Renal pelvis (tissue), 4 donors: ENCODE data around the gene BSG. TPM values are rescaled to one million over a fixed set of nuclear protein-coding genes. Genes with fewer than 3 reads are reported as not detected.
"Not testable (repeated sequence)": the region's sequence is repeated elsewhere in the genome, so short reads cannot be mapped to it uniquely, and the experiment has no call there.

Source experiments
- DNase-seq: peaks from one replicate; pipeline ENCODE4 v3.0.0-alpha.2; 2013
- polyA plus RNA-seq, 3 donors: library from polyadenylated mRNA; unstranded; fragments of 120-200 nt; gene quantifications; one replicate each; pipeline ENCODE4 v1.2.1, GENCODE V29; 2013; ENCODE audit not compliant: insufficient read length in 3 of 3

The BSG gene
- polyA plus RNA-seq, 3 donors: 474 to 595 (median 592) TPM

DNA sequence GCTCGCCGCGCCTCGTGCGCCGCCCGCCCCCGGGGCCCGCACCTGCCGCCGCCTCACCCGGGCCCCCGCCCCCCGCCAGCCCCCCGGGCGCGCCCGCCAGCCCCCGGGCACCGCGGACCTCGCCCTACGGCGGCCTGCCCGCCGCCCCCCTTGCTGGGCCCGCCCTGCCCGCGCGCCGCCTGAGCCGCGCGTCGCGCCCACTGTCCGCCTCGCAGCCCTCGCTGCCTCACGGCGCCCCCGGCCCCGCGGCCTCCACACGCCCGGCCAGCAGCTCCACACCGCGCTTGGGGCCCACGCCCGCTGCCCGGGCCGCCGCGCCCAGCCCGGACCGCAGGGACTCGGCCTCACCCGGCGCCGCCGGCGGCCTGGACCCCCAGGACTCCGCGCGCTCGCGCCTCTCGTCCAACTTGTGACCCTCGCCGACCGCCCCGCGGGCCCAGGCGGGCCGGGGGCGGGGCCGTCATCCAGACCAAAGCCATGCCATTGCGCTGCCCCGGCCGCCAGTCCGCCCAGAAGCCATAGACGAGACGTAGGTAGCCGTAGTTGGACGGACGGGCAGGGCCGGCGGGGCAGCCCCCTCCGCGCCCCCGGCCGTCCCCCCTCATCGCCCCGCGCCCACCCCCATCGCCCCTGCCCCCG is 43.8 kb downstream of the BSG start:
- no peak for DNase-seq

DNA sequence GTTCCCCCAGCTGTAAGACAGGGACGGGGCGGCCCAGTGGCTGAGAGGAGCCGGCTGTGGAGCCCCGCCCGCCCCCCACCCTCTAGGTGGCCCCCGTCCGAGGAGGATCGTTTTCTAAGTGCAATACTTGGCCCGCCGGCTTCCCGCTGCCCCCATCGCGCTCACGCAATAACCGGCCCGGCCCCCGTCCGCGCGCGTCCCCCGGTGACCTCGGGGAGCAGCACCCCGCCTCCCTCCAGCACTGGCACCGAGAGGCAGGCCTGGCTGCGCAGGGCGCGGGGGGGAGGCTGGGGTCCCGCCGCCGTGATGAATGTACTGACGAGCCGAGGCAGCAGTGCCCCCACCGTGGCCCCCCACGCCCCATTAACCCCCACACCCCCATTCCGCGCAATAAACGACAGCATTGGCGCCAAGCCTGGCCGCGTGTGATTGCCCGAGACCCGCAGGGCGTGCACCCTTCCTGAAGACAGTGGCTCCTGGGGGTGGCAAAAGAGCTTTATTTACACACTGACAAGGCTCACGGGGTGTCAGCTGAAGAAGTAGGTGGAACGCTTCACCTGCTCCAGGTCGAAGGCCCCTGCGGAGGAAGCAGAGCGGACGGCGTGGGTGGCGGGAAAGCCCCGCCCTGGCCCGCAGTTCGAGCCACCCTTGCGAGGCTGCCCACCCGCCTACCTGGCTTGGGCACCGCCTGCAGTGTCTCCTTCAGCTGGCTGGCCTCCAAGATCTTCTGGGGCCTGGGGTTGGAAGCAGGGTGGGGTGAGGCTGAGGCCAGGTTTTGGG is 44.5 kb downstream of the BSG start:
- DNase-seq: no peak

DNA sequence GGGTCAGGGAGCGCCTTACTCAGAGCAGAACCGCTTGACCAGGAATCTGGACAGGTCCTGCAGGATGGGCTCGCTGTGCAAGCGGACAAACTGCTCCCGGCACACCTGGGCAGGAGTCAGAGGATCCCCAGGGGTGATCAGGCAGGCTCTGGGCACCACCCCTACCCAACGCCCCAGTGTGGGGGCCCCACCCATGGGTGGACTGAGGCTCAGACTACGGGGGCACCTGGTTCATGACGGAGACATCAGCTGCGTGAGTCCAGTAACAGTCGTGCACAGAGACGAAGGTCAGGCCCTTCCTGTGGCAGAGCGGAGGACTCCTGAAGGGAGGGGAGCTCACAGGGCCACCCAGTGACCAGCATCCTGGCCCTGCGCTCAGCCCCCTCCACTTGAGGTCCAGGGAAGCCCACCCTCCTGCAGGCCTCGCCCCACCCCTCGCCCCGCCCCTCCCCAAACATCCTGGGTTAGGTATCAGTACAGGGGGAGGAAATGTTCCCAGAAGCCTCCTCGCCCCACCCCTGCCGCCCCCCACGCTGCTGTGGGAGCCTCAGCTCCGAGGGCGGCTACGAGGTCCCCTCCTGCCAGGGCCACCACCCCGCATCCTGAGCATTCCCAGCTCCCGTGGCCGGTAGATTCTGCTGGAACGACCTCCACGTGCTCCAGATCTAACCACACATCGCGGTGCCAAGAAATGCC is 45.3 kb downstream of the BSG start:
- DNase-seq: no peak

DNA sequence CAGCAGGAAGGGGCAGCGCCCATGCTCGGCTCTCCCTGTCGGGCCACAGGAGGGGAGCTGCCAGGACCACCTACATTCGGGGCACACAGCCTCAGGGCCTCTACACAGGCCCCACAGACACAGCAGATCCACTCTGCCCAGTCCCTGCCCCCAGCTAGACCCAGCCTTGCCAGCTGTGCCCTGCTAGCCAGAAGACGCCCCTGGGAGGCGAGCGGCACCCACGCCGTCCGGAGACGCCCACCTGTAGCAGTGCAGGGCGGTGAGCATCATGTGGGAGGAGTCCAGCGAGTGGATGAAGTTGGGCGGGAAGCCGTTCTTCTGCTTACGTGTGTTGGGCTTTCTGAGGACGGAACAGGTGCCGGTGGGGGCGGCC is 45.8 kb downstream of the BSG start:
- DNase-seq: no peak

DNA sequence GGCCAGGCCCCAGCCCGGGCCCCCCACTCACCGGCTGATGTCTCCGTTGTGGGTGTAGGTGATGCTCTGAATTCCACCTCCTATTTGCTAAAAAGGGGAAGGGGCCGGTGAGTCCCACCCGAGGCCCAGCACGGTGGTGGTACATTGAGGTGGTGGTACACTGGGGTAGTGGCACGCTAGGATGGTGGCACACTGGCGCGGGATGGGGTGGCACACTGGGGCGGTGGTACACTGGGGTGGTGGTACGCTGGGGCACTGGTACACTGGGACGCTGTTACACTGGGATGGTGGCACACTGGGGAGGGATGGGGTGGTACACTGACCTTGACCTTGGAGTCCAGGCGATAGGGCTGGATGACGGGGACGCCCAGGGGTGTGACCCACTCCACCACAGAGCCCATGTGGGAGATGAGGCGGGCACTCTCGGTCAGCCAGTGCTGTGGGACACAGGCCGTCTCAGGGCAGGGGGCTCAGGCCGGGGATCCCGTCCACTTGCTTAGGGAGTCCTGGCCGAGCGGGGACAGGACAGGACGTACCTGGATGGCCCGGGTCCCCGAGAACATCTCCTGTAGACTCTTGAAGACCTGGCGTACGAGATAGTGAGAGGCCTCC is 46.4 kb downstream of the BSG start:
- no peak for DNase-seq

DNA sequence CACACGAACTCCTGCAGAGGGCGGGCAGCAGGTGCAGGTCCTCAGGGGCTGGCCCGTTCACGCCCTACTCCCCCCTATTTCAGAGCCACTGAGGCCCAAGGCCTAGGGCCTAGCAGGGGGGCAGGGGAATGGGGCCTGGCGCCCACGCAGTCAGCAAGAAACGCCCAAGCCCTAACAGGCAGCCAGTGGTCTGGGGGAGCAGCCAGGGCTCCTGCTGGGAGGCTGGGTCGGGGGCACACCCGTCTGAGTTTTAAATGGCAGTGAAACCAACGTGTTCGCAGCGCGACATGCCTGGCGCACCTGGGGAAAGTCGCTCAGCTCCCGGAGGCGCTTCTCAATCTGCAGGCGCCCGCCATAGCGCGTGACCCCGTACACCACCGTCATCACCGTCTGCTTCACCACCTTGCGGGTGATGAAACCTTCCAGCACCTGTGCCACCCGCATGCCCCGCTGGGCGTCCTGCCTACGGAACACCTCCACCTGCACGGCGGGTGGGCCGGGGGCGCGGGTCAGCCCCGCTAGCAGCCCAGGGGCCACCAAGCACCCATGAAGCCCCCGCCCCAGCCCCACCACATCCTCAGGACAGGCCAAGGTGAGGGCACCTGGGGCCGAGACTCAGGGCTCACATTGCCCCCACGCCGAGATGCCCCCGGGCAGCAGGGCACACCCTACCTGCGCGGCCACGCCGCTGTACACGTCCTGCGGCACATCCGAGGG is 47.0 kb downstream of the BSG start:
- DNase-seq: no peak

DNA sequence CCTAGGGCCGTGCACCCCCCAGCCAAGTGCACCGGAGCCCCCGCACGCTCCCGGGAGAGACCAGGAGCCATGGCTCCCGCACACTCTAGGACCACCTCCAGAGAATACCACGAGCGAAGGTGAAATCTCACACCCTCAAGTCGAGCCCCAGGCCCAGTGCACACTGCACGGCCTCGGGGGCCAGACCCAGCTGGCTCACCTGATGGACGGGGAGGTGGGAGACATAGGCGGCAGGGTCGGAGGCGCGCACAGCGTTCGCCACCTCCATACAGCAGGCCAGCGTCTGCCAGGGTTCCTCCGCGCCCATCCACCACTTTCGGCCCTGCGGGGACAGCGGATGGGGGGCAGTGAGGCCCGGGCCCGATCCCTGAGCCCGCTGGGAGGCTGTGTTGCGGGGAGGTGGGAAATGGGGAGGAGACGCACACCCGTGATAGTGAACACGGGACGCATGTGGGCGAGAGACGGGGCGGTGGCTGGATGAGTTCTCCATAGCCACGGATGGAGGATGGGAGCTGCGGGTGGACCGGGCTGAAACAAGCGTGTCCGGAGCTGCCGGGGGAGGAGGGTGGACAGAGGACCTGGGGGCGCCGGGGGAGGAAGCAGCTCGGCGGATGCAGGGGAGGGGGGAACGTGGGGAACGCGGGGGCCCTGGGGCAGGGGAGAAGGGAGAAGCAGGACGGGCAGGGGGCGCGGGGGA is 47.9 kb downstream of the BSG start:
- DNase-seq: no peak

DNA sequence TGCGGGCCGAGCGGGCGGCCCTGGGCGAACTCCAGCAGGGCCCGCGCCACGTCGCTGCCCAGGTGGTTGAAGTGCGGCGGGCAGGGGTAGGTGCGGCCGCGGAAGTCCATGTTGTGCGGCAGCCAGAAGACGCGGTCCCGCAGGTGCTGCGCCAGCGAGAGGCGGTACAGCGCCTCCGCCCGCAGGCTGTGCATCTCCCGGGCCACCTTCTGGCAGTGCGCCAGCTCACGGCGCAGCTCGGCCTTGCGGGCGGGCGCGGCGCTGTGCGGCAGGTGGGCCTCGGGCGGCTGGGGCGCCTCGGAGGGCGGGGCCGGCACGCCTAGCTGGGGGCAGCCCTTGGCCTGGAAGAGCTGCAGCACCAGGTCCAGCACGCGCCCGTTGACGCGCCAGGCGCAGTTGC is 48.8 kb downstream of the BSG start:
- not testable (repeated sequence) for DNase-seq

DNA sequence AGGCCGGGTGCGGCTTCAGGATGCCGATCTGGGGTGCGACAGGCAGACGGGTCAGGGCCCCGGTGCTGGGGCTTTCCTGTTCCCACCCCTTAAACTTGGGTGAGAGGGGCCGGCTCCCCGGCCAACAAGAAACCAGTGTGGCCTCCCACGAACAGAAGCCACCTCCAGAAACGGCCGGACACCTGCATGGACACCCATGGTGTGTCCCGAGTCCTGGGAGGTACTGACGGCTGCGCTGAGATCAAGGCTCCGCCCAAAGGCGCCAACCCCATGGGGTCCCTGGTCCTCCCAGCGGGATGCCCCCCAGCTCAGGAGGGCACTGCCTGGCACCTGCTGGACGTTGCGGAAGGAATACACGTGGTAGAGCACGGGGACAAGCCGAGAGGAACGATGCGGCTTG is 49.4 kb downstream of the BSG start:
- no peak for DNase-seq

DNA sequence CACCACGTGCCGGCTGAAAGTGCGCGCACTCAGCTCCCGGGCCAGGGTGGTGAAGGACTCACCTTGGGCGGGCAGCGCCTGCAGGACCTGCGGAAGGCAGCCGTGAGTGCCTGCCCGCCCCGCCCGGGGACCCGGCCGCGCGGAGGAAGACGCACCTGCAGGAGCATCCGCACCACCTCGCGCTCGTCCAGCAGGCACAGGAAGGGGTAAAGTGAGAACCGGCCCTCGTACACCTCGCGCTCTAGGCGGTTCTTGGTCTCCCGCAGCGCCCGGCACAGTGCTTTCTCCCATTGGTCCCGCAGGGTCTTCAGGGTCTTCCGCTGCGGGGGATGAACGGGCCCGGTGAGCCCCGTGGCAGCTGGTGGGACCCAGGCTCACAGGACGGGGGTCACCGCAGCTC is 50.3 kb downstream of the BSG start:
- DNase-seq: no peak

DNA sequence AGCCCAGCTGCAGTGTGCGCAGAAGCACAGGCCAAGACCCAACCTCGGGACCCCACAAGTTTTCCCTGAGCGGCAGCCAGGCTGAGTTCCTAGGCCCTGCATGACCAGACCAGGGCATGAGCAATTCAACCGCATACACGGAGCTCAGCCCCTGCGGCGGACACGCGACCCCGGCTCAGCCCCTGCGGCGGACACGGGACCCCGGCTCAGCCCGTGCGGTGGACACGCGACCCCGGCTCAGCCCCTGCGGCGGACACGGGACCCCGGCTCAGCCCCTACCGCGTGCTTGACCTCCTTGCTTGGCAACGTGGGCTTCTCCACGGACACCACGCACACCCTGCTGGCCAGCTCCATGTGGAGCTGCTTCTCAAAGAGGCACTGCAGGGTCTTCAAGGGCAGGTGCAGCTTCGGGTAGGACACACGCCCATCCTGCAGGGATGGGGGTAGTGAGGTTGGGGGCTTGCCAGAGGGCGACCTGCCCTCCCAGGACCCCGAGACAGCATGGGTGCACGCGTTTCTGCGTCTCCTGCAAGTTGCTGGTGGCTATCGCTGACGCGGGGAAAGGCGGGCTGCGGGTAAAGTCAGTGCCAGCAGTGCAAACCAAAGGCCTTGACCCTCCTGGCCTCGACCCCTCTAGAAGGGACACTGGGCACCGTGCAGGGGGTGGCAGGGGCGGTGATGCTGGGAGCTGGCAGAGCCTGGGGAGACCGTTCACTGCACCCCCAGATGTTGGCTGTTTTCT is 51.0 kb downstream of the BSG start:
- no peak for DNase-seq

DNA sequence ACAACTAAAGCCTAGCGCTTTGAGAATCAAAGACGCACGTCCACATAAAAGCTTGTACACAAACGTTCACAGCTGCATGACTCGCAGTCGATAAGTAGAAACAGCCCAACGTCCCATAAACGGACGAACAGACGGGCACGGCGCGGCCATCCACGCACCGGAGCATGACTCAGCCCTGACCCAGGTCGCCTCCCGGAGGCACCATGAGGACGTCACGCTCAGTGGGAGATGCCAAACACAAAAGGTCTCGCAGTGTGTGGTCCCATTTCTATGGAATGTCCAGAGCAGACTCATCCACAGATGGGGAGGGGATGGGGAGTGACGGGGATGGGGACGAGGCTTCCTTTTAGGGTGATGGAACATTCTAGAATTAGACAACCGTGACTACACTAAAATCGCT is 51.6 kb downstream of the BSG start:
- DNase-seq: no peak

DNA sequence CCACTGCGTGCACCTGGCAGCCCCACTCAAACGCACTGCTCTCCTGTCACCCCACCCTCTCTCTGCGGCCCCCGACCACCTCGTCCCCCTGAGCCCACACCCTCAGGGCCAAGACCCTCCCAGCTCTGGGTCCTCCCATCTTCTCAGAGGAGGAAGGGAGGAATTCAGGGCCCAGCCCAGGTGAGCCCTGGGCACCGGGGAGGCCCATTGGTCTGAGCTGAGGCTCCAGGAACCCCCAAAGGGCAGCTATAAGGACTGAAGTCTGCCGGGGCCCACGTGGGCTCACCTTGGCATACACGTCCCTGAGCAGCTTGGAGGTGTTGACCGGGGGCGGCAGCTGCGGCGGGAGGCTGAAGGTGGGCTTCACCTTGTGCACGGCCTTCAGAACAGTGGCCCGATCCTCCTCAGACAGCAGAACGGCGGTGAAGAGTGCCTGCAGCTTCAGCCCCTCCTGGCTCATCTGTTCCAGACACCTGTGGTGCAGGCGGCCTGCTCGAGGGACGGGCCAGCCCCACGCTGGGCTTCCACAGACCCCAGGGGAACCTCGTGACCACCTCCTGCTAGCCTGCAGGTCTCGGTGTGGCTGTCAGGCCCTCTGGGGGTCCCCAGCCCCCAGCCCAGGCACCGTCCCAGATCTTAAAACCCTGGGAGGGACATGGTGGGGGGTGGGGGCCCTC is 52.2 kb downstream of the BSG start:
- DNase-seq: no peak

DNA sequence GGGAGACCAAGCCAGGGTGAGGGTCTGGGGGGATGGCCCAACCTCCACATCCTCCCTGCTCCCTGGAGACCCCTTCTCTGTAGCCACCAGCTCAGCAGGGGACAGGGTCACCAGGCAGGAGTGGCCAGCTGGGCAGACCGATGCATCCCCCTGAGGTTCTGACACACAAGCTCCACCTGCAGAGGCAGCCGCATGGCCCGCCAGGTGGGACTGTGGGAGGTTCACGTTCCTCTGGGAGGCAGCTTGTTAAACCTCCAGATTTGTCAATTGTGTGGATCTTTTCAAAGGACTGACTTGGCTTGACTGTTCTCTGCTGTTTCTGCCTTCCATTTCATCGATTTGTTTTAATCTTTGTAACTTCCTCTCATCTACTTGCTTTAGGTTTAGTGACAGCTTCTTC is 52.9 kb downstream of the BSG start:
- no peak for DNase-seq

DNA sequence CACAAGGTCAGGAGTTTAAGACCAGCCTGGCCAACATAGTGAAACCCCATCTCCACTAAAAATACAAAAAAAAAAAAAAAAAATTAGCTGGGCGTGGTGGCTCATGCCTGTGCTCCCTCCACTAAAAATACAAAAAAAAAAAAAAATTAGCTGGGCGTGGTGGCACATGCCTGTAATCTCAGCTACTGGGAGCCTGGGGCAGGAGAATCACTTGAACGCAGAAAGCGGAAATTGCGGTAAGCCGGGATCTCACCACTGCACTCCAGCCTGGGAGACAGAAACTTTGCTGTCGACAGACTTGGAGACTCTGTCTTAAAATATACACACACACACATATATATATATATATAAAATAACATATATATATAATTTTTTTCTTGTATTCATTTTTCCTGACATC is 54.2 kb downstream of the BSG start:
- DNase-seq: not testable (repeated sequence)

DNA sequence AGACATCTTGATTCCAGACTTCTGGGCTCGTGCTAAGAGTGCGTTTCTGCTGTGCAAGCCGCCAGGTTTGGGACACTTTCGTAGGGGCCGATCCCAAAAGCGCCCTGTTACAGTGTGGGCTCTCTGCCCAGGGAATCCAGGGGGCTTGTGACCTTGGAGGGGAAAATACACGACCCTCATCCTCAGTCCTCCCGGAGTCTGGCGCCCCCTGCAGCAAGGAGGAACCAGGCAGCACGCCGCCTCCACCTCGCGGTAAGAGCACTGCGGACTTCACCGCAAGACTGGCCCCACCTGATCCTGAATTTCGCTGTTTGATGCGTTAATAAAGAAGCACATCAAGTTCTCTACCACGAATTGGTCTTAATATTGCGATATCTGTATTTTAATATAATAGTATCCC is 55.8 kb downstream of the BSG start:
- DNase-seq: no peak

DNA sequence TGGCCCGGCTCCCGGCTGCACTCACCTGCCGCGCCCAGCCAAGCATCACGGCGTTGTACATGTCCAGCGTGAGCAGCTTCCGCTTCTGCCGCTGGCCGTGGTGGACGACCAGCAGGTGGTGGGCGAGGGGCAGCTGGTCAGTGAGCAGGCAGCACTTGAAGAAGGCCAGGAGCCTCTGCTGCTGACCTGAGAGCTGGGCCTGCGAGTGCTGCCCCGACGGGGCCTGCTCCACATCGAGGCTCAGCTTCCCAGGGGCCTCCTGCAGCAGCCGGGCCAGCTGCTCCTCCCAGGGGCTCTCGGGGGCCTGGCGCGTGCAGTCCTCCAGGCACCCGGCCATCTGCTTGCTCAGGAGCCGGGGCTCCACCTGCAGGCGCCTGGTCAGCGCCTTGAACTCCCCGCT is 57.1 kb downstream of the BSG start:
- DNase-seq: not testable (repeated sequence)

DNA sequence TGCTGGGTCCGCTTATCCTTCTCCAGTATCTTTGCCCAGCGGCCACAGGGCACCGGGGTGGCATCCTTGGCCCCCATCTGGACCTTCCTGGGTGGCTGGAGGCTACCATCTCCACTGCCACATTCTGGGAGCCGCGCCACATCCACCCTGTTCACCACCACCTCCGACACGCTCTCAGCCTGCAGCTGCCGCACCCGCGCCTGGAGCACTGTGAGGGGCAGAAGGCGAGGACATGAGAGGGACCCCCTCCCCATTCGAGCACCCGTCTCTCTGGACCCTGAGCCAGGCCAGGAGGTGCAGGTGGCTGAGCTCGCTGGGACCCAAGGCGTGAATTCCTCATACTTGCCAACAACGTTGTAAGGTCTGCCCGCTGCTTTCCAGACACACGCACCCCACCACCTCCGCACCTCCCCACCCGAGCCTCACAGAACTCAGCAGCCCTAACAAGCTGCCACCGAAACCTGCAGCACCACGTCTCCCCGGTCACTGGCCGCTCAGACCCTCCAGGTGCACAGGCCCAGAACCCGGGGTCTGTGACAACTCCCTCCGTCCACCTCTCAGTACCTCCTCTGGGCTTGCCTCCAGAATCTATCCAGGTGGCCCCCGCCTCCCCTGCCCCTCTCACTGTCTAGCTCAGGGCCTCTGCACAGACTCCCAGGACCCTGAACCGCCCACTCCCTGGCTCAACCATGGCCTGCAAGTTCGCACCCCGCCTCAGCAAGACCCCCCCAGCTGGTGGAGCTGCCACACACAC is 57.7 kb downstream of the BSG start:
- no peak for DNase-seq

DNA sequence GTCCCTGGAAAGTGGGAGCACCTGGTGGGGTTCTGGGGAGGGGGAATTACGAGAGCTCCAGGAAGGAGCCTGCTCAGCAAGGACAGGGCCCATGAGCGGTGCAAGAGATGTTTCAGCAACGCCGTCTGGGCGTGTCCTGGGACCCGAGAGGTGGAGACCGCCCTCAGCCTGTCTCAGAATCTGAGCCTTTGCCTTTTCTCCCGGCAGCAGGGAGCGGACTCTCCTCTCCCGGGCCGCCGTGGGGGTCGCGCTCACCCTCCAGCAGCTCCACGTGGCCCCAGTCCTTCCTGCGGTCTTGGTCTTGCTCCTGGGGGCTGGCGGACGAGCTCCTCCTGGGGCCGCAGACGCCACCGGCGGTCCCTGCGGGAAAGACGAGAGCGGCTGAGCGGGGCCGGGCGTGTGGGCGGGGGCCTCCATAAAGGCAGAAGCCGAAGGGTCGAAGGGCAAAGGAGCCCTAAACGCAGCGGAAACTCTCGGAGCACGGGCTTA is 60.2 kb downstream of the BSG start:
- no peak for DNase-seq
